Suppressor macrophage treated with lipopolysaccharide for 4 hours (primary cell): ENCODE data around the gene NUDCD3.

ENCODE experiments used
- DNase-seq: peaks from one replicate; pipeline ENCODE4 v3.0.0-alpha.2; 2020

NUDCD3 gene

DNA sequence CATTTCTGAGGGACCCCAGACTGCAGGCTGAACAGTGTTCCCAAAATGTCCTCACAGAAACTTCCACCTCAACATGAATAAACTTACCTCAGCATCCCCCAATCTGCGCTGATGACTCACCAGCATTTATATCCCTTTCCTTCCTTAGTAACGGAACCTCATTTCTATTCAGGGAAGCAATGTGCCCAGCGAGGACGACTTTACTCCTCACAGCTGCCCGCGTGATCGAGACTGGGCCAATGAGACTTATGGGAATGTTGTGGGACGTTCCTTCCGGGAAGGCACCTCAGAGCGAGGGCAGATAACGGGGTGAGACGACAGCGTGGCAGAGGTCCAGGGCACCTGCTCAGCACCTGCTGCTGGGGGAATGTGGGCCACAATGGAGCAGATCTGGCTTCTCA is 91.9 kb downstream of the NUDCD3 start:
- DNase-seq = no peak

GRCh38 chr7:44396931-44397545 is 93.4 kb downstream of the NUDCD3 start:
- DNase-seq = peak; percentile 58

- no peak for DNase-seq
Measured at GRCh38 chr7:44396496-44396895, 94.0 kb downstream of the NUDCD3 start.

DNA sequence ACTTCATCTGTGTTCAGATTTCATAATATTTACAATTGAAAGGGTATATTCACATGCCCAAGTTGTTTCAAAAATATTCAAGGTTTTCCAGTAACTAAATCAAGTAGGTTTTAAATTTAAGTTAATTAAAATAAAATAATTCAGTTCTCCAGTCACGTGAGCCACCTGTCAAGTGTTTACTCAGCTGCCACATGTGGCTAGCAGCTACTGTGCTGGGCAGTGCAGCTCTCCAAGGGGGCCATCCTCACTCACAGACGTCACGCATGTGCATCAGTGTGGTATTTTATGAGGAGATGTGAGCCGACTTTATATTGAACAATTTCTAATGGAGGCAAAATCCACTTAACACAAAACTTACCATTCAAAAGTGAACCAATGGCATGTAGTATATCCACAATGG is 95.4 kb downstream of the NUDCD3 start:
- no peak for DNase-seq

- DNase-seq = no peak
Measured at GRCh38 chr7:44394636-44395035, 95.8 kb downstream of the NUDCD3 start.

GRCh38 chr7:44394112-44394447 is 96.4 kb downstream of the NUDCD3 start:
- DNase-seq = no peak

DNA sequence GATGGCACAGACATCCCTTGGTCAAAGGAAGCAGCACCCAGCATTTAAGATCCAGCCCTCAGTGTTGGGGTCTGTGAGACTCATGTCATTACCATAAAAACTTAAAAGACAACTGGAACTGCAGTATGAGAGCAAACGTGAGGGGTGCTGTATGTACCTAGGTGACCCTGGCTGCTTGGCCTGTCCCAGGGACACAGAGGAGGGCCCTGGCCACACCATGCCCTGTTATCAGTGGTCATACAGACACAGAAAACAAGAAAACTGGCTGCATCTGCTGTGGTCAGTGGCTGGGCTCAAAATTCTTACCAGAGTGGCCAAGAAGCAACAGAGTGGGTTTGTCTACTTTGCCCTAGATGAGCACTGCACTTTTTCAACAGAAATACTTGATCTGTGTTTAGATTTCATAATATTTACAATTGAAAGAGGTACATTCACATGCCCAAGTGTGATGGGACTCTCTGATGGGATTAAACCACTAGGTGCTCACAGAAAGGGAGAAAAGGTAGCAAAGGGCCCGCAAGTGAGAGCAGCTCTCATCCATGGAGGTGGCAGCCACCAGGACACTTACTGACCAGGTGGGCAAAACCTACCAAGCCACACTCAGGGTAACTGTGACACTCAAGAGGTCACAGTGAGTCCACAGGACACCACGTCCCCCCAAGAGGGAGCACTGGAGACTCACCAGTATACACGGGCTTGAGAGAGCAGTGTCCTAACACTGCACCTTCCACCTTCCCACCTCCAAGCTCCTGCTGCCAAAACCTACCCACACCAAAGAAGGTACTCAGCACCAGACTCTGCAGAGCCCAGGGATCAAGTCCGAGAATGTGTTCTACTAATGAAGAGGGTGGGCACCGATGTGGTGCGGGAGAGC is 97.0 kb downstream of the NUDCD3 start:
- DNase-seq = no peak

DNA sequence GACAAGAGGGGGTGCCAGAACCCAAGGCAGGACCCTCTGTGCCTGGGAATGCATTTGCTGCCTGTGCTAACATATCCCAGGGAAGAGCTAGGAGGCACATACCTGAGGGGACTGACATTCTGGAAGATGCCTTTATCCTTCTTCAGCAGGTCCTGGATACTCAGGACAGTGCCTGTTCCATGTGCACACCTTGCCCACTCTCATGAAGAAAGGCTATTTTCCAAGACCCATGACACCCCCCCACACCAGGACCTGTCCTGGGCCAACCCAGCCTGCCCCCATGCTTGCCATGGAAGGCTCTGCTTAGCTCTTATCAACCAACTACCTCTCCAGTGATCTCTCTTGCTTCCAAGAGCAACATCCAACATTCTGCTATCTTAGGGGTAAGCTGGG is 97.8 kb downstream of the NUDCD3 start:
- no peak for DNase-seq

- no peak for DNase-seq
Measured at GRCh38 chr7:44391746-44392617, 98.5 kb downstream of the NUDCD3 start.

DNA sequence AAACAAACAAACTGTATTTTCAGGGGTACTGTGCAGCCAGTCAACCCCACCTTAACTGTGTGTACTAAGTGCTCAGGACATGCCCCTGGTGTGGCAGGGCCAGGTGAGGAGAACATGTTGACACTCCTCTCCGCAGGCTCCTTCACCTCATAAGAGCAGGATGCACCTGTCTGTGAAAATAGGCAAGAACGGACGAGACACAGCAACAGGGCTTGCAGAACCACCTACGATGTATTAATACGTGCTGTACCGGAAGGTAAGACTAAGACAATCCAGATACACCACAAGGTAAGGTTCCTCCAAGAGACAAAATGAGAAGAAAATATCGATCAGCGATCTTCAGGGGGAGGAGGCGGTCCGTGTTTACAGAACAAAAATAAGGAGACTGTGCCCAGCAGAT is 99.3 kb downstream of the NUDCD3 start:
- no peak for DNase-seq

DNA sequence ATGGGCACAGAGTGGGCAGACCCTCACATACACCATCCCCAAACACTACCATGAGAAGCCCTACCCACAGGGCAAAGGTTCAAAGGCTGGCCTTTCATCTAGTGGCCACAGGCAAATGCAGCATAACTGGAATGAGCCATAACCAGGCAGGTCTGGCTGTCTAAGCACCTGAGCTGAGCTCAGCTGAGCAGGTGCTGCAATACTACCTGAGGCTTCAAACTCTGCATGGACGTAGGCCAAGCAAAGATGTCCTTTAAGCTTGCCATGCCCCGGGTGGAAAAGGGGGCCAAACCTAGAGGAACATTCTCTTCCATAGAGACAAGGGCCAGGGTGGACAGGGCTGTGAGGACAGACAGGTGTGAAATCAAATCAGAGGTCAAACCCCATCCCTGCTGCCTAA is 99.8 kb downstream of the NUDCD3 start:
- DNase-seq = no peak

DNA sequence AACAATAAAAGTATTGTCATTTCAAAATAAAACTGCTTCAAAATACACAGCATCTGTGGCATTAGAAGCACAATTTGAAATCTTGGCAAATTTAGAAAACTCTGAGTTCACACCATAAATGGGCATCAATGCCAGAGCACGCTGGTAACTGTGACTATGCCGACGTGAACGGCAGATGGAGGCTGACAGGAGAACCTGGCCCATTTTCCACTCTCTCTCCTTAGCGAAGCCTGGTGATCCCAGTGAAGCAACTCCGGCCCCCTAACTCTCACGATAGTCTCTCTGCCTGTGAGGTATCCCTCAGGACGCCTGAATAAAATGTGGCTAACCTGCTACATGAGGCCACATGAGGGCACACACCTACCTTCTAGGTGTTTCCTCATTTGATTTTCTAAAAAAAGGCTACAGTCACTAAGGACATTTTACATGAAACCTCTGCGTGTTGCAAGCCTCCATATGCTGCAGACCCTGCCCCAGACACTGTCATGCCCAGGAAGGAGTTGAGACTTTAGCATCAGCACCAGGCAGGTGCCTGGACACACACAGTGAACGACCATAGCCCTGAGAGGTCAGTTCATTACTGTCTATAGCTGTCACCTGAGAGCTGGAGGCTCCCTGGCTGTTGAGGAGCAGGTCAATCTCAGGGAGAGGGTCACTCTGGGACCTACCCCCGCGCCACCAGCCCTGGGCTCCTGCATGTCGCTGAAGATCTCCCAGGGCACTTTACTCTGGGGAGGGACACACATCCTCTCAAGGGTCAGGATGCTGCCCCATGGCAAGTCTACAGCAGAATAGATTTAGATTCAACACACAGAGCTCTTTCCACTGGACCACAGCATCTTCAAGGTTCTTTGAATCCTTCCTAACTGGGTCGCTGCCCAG is 102.1 kb downstream of the NUDCD3 start:
- no peak for DNase-seq

DNA sequence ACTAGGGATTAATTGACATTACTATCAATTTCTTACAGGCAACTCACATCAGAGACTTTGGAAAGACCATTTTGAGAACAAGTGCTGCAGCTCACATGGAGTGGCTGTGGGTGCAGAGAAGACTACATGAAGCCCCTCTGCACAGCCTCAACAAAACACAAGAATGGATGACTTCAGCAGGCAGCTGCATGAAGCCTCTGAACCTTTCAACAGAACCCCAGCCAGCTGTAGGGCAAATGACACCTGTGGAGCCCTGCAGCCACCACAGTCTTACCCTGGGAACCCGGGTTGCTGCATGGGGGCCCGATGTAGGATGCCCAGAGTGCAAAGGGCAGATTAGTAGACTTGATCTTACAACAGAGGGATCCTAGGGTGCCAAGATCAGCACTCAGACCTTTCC is 103.1 kb downstream of the NUDCD3 start:
- DNase-seq = no peak

DNA sequence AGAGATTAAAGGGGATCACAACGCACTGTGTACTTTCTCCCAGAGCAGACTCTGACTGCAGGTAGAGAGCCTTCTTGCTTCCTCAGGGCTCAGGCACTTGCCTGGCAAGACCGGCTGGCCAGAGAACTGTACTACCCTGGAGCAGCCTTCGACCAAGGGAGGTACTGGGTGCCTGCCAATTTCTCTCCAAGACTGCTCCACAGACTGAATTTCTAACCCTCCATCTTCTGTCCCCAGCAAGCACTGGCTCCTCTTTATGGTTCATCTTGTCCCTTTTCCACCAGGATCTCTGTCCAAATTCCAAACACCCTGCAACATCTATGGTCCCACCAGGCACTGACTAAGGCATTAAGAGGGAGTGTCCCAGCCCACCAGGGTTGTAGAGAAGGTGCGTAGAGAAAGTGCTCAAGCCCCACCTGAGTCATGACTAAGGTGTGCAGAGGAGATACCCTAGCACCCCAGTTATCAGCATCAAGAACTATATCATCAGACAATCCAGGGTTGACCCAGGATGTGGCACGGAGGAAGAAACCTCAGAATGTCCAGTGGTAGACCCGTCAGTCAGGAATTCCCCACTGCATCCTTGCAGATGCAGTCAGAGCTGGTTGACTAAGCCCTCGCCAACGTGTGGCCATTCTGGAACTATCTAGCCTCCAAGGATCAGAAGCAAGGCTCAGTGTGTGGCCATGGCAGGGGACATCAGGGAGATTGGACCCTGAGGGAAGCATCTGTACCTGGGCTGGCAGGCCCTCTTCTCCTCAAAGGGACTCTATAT is 104.1 kb downstream of the NUDCD3 start:
- DNase-seq = no peak

GRCh38 chr7:44385434-44386138 is 104.9 kb downstream of the NUDCD3 start:
- no peak for DNase-seq

DNA sequence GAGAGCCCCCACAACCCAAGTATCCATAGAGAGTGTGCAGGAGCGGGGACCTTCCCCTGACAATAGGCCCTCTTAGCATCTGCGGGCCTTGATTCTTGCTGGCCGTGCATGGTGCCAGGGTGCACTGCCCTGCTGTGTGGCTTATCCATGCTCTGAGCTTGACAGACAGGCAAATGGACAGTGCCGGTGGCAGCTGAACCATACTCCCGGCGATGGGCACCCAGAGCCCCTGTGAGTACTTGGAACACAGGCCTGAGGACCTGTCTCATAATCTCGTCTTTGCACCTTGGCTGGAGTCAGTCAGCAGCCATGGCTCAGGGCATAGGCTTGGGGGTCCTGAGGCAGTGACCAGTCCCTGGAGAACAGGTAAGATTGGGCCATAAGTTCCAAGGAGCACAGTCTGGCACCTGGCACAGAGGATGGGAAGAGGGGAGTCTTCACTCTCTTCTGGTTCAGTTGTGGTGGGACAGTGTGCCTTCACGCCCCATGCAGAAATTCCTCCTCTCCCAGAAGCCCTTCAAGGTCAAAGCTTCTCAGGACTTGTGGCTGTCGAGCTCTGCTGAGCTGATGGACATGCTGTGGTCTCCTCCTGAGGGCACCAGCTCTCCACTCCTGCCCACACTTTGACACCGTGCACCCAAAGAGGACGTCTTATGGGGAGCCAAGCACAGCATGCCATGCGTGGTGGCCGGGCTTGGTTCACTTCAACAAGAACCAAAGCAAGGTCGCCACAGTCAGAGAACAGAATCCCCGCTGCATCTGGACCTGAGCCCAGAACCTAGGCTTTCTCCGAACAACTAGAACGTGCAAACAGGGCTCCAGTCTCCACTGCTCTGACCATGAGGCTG is 105.6 kb downstream of the NUDCD3 start:
- no peak for DNase-seq

GRCh38 chr7:44383566-44383965 is 106.9 kb downstream of the NUDCD3 start:
- DNase-seq = no peak

GRCh38 chr7:44382459-44383265 is 107.8 kb downstream of the NUDCD3 start:
- DNase-seq = no peak

- no peak for DNase-seq
Measured at GRCh38 chr7:44381494-44382220, 108.8 kb downstream of the NUDCD3 start.
